ENCODE results near the gene CLDN15. TPM values are rescaled to one million over a fixed set of nuclear protein-coding genes. Genes with fewer than 3 reads are reported as not detected.
A peak's percentile ranks its signal among the peaks of the same experiment; 100 is the strongest.
"Not testable (repeated sequence)": the region's sequence is repeated elsewhere in the genome, so short reads cannot be mapped to it uniquely, and the experiment has no call there.

Gene CLDN15
- polyA plus RNA-seq, 3 donors = 19.3 TPM; not detected in 2

- Mint-ChIP-seq H3K4me3 (no peak overlapping the region), H3K9me3 (peaks cover 6 to 16% (median 10%) of the 10 kb centered on the region in 7 donors), H3K27ac (no peak overlapping the region), H3K27me3 (ENCODE audit: low read depth in 3 of 3) (peaks cover 8 to 15% (median 9%) of the 10 kb centered on the region in 3 donors), H3K4me1 (peaks cover 23% of the 10 kb centered on the region), H3K36me3 (peaks cover 0 to 5% of the 10 kb centered on the region in 2 donors)
- Histone ChIP-seq H4K20me1 (ENCODE audit: insufficient read depth, low read length) (no peaks in the 10 kb centered on the region), H3K4me3 (replicated peaks in 1 of 3; ENCODE audit: low read depth in 2 of 3, low read length in 3 of 3) (no peak overlapping the region), H3K9ac (ENCODE audit: insufficient read depth, low read length, poor library complexity, severe bottlenecking) (no peak overlapping the region), H3K27me3 (ENCODE audit: control insufficient read depth in 2 of 2, insufficient read depth in 2 of 2, low read length in 2 of 2) (no peaks in the 10 kb centered on the region), H3K9me3 (replicated peaks in 1 of 2; ENCODE audit: control insufficient read depth in 1 of 2, insufficient read depth in 1 of 2, low read length in 2 of 2) (peaks cover 6 to 9% of the 10 kb centered on the region in 2 donors), H2AFZ (ENCODE audit: insufficient read depth, low read depth, low read length, poor library complexity, severe bottlenecking) (no peak overlapping the region), H3K4me2 (replicated peaks; ENCODE audit: extremely low read depth, low read length, poor library complexity, severe bottlenecking) (no peak overlapping the region), H3K4me1 (ENCODE audit: control insufficient read depth in 1 of 2, insufficient read depth in 2 of 2, low read length in 2 of 2) (peaks cover 8 to 9% of the 10 kb centered on the region in 2 donors), H3K36me3 (replicated peaks in 1 of 2; ENCODE audit: control insufficient read depth in 1 of 2, insufficient read depth in 2 of 2, low read length in 2 of 2) (no peaks in the 10 kb centered on the region), H3K79me2 (ENCODE audit: insufficient read depth, low read length) (no peaks in the 10 kb centered on the region), H3K27ac (ENCODE audit: low read depth in 1 of 2, low read length in 2 of 2) (no peak overlapping the region)
- DNase-seq = no peak
- intact Hi-C loops (cut with micrococcal nuclease) = loop anchor here (10.0 kb wide), 1 partner anchor 140 kb away; no protein-coding TSS in a partner anchor
- TF ChIP-seq CTCF (IDR thresholded peaks at IDR 0.05) = no peak
- WGBS (ENCODE audit: insufficient coverage) = 100% methylated on average over 4 of the region's 9 CpGs
Observed at GRCh38 chr7:101285171-101285570, 47.6 kb upstream of the CLDN15 start.

- not testable (repeated sequence) for H3K4me1 Mint-ChIP-seq; H3K27me3 ChIP-seq (ENCODE audit: control insufficient read depth in 2 of 2, insufficient read depth in 2 of 2, low read length in 2 of 2); H3K9me3 ChIP-seq (replicated peaks in 1 of 2; ENCODE audit: control insufficient read depth in 1 of 2, insufficient read depth in 1 of 2, low read length in 2 of 2); H2AFZ ChIP-seq (ENCODE audit: insufficient read depth, low read depth, low read length, poor library complexity, severe bottlenecking); H3K79me2 ChIP-seq (ENCODE audit: insufficient read depth, low read length); H3K4me2 ChIP-seq (replicated peaks; ENCODE audit: extremely low read depth, low read length, poor library complexity, severe bottlenecking); H3K4me3 ChIP-seq (replicated peaks in 1 of 3; ENCODE audit: low read depth in 2 of 3, low read length in 3 of 3); H3K27ac ChIP-seq (ENCODE audit: low read depth in 1 of 2, low read length in 2 of 2); H3K9ac ChIP-seq (ENCODE audit: insufficient read depth, low read length, poor library complexity, severe bottlenecking); DNase-seq; H3K4me1 ChIP-seq (ENCODE audit: control insufficient read depth in 1 of 2, insufficient read depth in 2 of 2, low read length in 2 of 2); H3K4me3 Mint-ChIP-seq; H3K36me3 ChIP-seq (replicated peaks in 1 of 2; ENCODE audit: control insufficient read depth in 1 of 2, insufficient read depth in 2 of 2, low read length in 2 of 2); H3K9me3 Mint-ChIP-seq; H3K36me3 Mint-ChIP-seq; H4K20me1 ChIP-seq (ENCODE audit: insufficient read depth, low read length)
- intact Hi-C loops (cut with micrococcal nuclease) = loop anchor here (10.0 kb wide), 1 partner anchor 136 kb away; no protein-coding TSS in a partner anchor
- Mint-ChIP-seq H3K27ac (peak overlapping the region in 1 of 7 donors; percentile 2), H3K27me3 (ENCODE audit: low read depth in 3 of 3) (peaks cover 4 to 23% (median 9%) of the 10 kb centered on the region in 3 donors)
- WGBS (ENCODE audit: insufficient coverage) = 96% methylated on average over 6 of the region's 8 CpGs
Observed at GRCh38 chr7:101280912-101281311, 43.3 kb upstream of the CLDN15 start.

All from CD14-positive monocyte (primary cell).